ENCODE results near the gene TBC1D1. TPM values are rescaled to one million over a fixed set of nuclear protein-coding genes. Genes with fewer than 3 reads are reported as not detected.

TBC1D1 gene
- total and polyA plus RNA-seq, 2 experiments from 2014 or later = 53.9 to 151 TPM

- TF ChIP-seq ETS1 (IDR thresholded peaks at IDR 0.05) (no peak), CREB1 (CRISPR knock-in tag; IDR thresholded peaks at IDR 0.05; ENCODE audit: low read depth) (no peak)
Observed at GRCh38 chr4:37918653-37919052, 27.8 kb downstream of the TBC1D1 start (continued).

GRCh38 chr4:37922328-37922727 is 31.4 kb downstream of the TBC1D1 start:
- H3K4me2 ChIP-seq = no peak overlapping the region
- H3K36me3 Mint-ChIP-seq (ENCODE audit: low read depth) = no peaks in the 10 kb centered on the region
- H3K9me2 ChIP-seq (ENCODE audit: insufficient read depth) = no peaks in the 10 kb centered on the region
- peaks cover 8% of the 10 kb centered on the region for H3K4me1 Mint-ChIP-seq
- H3K27me3 Mint-ChIP-seq (ENCODE audit: insufficient read depth, low read depth, poor library complexity) = no peaks in the 10 kb centered on the region
- no peaks in the 10 kb centered on the region; the same call in 1 of the 2 replicates for H4K20me1 ChIP-seq (replicated peaks; ENCODE audit: insufficient read depth)
- H2AFZ ChIP-seq = no peak overlapping the region
- H3K27me3 ChIP-seq (ENCODE audit: insufficient read depth) = no peaks in the 10 kb centered on the region
- peaks cover 11% of the 10 kb centered on the region; the same call in 1 of the 2 replicates for H3K4me1 ChIP-seq (ENCODE audit: insufficient read depth)
- TF ChIP-seq ZNF114 (CRISPR knock-in tag; IDR thresholded peaks at IDR 0.05) = no peak
- no peak for TF ChIP-seq ZNF331 (CRISPR knock-in tag; IDR thresholded peaks at IDR 0.05; ENCODE audit: low read depth)
- no peak for TF ChIP-seq NANOG (IDR thresholded peaks at IDR 0.05; ENCODE audit: borderline replicate concordance)
- TF ChIP-seq ETS1 (IDR thresholded peaks at IDR 0.05) = no peak
- no peak for TF ChIP-seq REST (IDR thresholded peaks at IDR 0.05; ENCODE audit: unreplicated experiment)
- TF ChIP-seq ZNF462 (CRISPR knock-in tag; IDR thresholded peaks at IDR 0.05) = no peak
- no peak for TF ChIP-seq CTCF (conservative IDR thresholded peaks at IDR 0.05; ENCODE audit: low read depth in 2 of 2)
- no peak for DNase-seq (ENCODE audit: low spot score)
- H3K4me3 ChIP-seq = no peak overlapping the region
- no peak overlapping the region for H3K27ac Mint-ChIP-seq
- no peak overlapping the region for H3K4me3 Mint-ChIP-seq
- no peaks in the 10 kb centered on the region for H3K9me3 Mint-ChIP-seq
- H3F3A ChIP-seq (replicated peaks; ENCODE audit: low read depth) = no peaks in the 10 kb centered on the region
- H3K36me3 ChIP-seq (ENCODE audit: insufficient read depth) = no peaks in the 10 kb centered on the region
- H3K79me2 ChIP-seq (replicated peaks; ENCODE audit: insufficient read depth) = no peaks in the 10 kb centered on the region
- no peak overlapping the region for H3K27ac ChIP-seq (ENCODE audit: low read depth)
- ATAC-seq = no peak

All from GM23338 (cell line).